HG03039 (cell line): ENCODE data around the gene MUC5AC.
"Not testable (repeated sequence)": the region's sequence is repeated elsewhere in the genome, so short reads cannot be mapped to it uniquely, and the experiment has no call there.

Experiments
- ATAC-seq: cut with Tn5 transposase; IDR thresholded peaks from one replicate; pipeline ENCODE4 v1.9.1; 2021; ENCODE audit warnings: mild to moderate bottlenecking, moderate library complexity; ENCODE audit not compliant: unreplicated experiment

MUC5AC gene

GRCh38 chr11:1232883-1233321 is 75.1 kb downstream of the MUC5AC start:
- no peak for ATAC-seq

GRCh38 chr11:1233351-1234053 is 75.7 kb downstream of the MUC5AC start:
- no peak for ATAC-seq

GRCh38 chr11:1234054-1234720 is 76.4 kb downstream of the MUC5AC start:
- ATAC-seq = no peak

- ATAC-seq = no peak
Observed at GRCh38 chr11:1234771-1235305, 77.1 kb downstream of the MUC5AC start.

GRCh38 chr11:1235306-1235900 is 77.7 kb downstream of the MUC5AC start:
- ATAC-seq = no peak

- ATAC-seq = no peak
Observed at GRCh38 chr11:1235901-1236315, 78.2 kb downstream of the MUC5AC start.

- no peak for ATAC-seq
Observed at GRCh38 chr11:1236316-1237127, 78.8 kb downstream of the MUC5AC start.

- no peak for ATAC-seq
Observed at GRCh38 chr11:1237128-1237580, 79.4 kb downstream of the MUC5AC start.

GRCh38 chr11:1237851-1238250 is 80.1 kb downstream of the MUC5AC start:
- ATAC-seq = no peak

- no peak for ATAC-seq
Observed at GRCh38 chr11:1238767-1239595, 81.2 kb downstream of the MUC5AC start.

- ATAC-seq = no peak
Observed at GRCh38 chr11:1239596-1240205, 81.9 kb downstream of the MUC5AC start.

GRCh38 chr11:1240771-1241170 is 83.0 kb downstream of the MUC5AC start:
- no peak for ATAC-seq

GRCh38 chr11:1241706-1242105 is 84.0 kb downstream of the MUC5AC start:
- ATAC-seq = no peak

- ATAC-seq = no peak
Observed at GRCh38 chr11:1242289-1242688, 84.5 kb downstream of the MUC5AC start.

GRCh38 chr11:1242751-1243150 is 85.0 kb downstream of the MUC5AC start:
- ATAC-seq = not testable (repeated sequence)

GRCh38 chr11:1243521-1243920 is 85.8 kb downstream of the MUC5AC start:
- ATAC-seq = not testable (repeated sequence)

GRCh38 chr11:1244557-1244956 is 86.8 kb downstream of the MUC5AC start:
- not testable (repeated sequence) for ATAC-seq

GRCh38 chr11:1245717-1246116 is 88.0 kb downstream of the MUC5AC start:
- ATAC-seq = not testable (repeated sequence)

GRCh38 chr11:1246301-1246700 is 88.5 kb downstream of the MUC5AC start:
- not testable (repeated sequence) for ATAC-seq
